HepG2 (cell line): ENCODE results near the gene TRIM28. TPM values are rescaled to one million over a fixed set of nuclear protein-coding genes. Genes with fewer than 3 reads are reported as not detected.

ENCODE experiments used
- FOXO1 ChIP-seq: sonication (generic); formaldehyde crosslinking; IDR thresholded peaks from 2 replicates; pipeline ENCODE4 v1.4.0; 2020; ENCODE audit warnings: missing genetic modification reagents
- GMEB2 ChIP-seq: IDR thresholded peaks from 2 replicates; pipeline ENCODE4 v1.6.1; 2016; ENCODE audit warnings: missing biosample characterization, missing genetic modification reagents, low read depth
- HDAC1 ChIP-seq: sonication (generic); formaldehyde crosslinking; IDR thresholded peaks from 2 replicates; pipeline ENCODE4 v1.5.1; 2020; ENCODE audit warnings: mild to moderate bottlenecking, missing genetic modification reagents
- HOXA3 ChIP-seq: sonication (generic); formaldehyde crosslinking; IDR thresholded peaks from 2 replicates; pipeline ENCODE4 v1.5.0; 2020; ENCODE audit warnings: missing genetic modification reagents
- KDM4B ChIP-seq: sonication (generic); formaldehyde crosslinking; IDR thresholded peaks from 2 replicates; pipeline ENCODE4 v1.4.0; 2020; ENCODE audit warnings: missing genetic modification reagents
- MED8 ChIP-seq: sonication (generic); formaldehyde crosslinking; IDR thresholded peaks from 2 replicates; pipeline ENCODE4 v1.8.1; 2023; ENCODE audit warnings: mild to moderate bottlenecking, missing genetic modification reagents; ENCODE audit not compliant: insufficient replicate concordance
- NFAT5 ChIP-seq: sonication (generic); formaldehyde crosslinking; IDR thresholded peaks from 2 replicates; pipeline ENCODE4 v1.4.0; 2020; ENCODE audit warnings: missing genetic modification reagents
- NFE2L1 ChIP-seq: sonication (generic); formaldehyde crosslinking; IDR thresholded peaks from 2 replicates; pipeline ENCODE4 v1.4.0; 2020; ENCODE audit warnings: missing genetic modification reagents, mild to moderate bottlenecking, borderline replicate concordance
- NFKBIZ ChIP-seq: IDR thresholded peaks from 2 replicates; pipeline ENCODE4 v1.6.1; 2018; ENCODE audit warnings: missing genetic modification reagents, missing compliant biosample characterization
- PRDM10 ChIP-seq: sonication (generic); formaldehyde crosslinking; IDR thresholded peaks from 2 replicates; pipeline ENCODE4 v1.4.0; 2020; ENCODE audit warnings: low read depth, missing genetic modification reagents
- PREB ChIP-seq: sonication (generic); formaldehyde crosslinking; IDR thresholded peaks from 2 replicates; pipeline ENCODE4 v1.4.0; 2020; ENCODE audit warnings: missing genetic modification reagents
- RBM39 ChIP-seq: fragments of 200-400 bp; formaldehyde crosslinking; IDR thresholded peaks from one replicate; pipeline ENCODE4 v1.6.1; 2018; ENCODE audit warnings: antibody characterized with exemption, mild to moderate bottlenecking, low read depth, low read length; ENCODE audit not compliant: poor library complexity, severe bottlenecking
- SMARCC2 ChIP-seq: fragments of 450-650 bp; IDR thresholded peaks from 2 replicates; pipeline ENCODE4 v1.6.1; 2017; ENCODE audit warnings: antibody characterized with exemption, mild to moderate bottlenecking
- ZKSCAN8 ChIP-seq: IDR thresholded peaks from 2 replicates; pipeline ENCODE4 v1.6.1; 2016; ENCODE audit warnings: borderline replicate concordance, missing genetic modification reagents, missing compliant biosample characterization
- ZNF207 ChIP-seq: fragments of 450-650 bp; IDR thresholded peaks from 2 replicates; pipeline ENCODE4 v1.6.1; 2016; ENCODE audit warnings: antibody characterized with exemption, borderline replicate concordance
- ZNF83 ChIP-seq: sonication (generic); formaldehyde crosslinking; IDR thresholded peaks from 2 replicates; pipeline ENCODE4 v1.4.0; 2020; ENCODE audit warnings: missing genetic modification reagents, mild to moderate bottlenecking, borderline replicate concordance
- ZSCAN29 ChIP-seq: sonication (generic); formaldehyde crosslinking; conservative IDR thresholded peaks from 2 replicates; pipeline ENCODE4 v1.4.0; 2020; ENCODE audit warnings: mild to moderate bottlenecking, missing genetic modification reagents
- polyA plus RNA-seq, 8 experiments: library from polyadenylated mRNA; depleted of rRNA in 3 of 8; stranded (reverse) in 7 of 8; unstranded in 1 of 8; fragments of >200 nt; fragmentation: Illumina TruSeq in 4 of 8; extraction: Trizol in 4 of 8; gene quantifications; 2 replicates each; pipeline versions ENCODE4 v1.2.1 to v1.2.3, GENCODE V29; 2011 to 2016; ENCODE audit warnings: low read depth in 4 of 8, missing spikeins in 1 of 8, mixed read lengths in 1 of 8; ENCODE audit not compliant: insufficient read depth in 1 of 8
- total RNA-seq, 5 experiments: library from RNA; depleted of rRNA; stranded (reverse); fragments of >200 nt; fragmentation: Illumina TruSeq; extraction: Trizol; gene quantifications; 2 replicates each; pipeline ENCODE4 v1.2.3, GENCODE V29; 2016; ENCODE audit warnings: low read depth in 1 of 5

TRIM28 gene
- total and polyA plus RNA-seq, 2 of the 13 experiments (the other 11 are each of a cell fraction or from before 2014, with no cell fraction given), result 361 to 439 TPM

GRCh38 chr19:58572818-58573657 lies 29.2 kb downstream of the TRIM28 start, which contains the start of gene MZF1 (continued):
- peak; percentile 77; the same call in 1 of the 2 replicates for TF ChIP-seq GMEB2 (CRISPR knock-in tag)
- TF ChIP-seq ZSCAN29 (CRISPR knock-in tag), result peak; percentile 68
- TF ChIP-seq NFAT5, result no peak
- peak; percentile 95; the same call in 1 of the 2 replicates for TF ChIP-seq HDAC1 (CRISPR knock-in tag)
- no peak for TF ChIP-seq SMARCC2
- no peak for TF ChIP-seq MED8 (CRISPR knock-in tag)
- no peak; the same call in 1 of the 2 replicates for TF ChIP-seq PRDM10 (CRISPR knock-in tag)
- peak; percentile 99 for TF ChIP-seq HOXA3 (CRISPR knock-in tag)
- TF ChIP-seq RBM39, result peak; percentile 66
- TF ChIP-seq NFE2L1 (CRISPR knock-in tag), result no peak
- peak; percentile 1 for TF ChIP-seq KDM4B (CRISPR knock-in tag)
- no peak for TF ChIP-seq FOXO1 (CRISPR knock-in tag)
- TF ChIP-seq ZNF83 (CRISPR knock-in tag), result no peak
- no peak for TF ChIP-seq ZNF207
- 0 out of 2 replicates have a peak, but pooled peaks have one; percentile 48 for TF ChIP-seq NFKBIZ
- no peak for TF ChIP-seq PREB (CRISPR knock-in tag)
- 0 out of 2 replicates have a peak, but pooled peaks have one; percentile 48 for TF ChIP-seq ZKSCAN8 (CRISPR knock-in tag)
